GM04503 (cell line): ENCODE results near the gene GGA1.

Experiments
- DNase-seq: peaks from one replicate; pipeline ENCODE4 v3.0.0-alpha.2; 2012; ENCODE audit warnings: low read depth

GGA1 gene

GRCh38 chr22:37674951-37675929 is 66.6 kb downstream of the GGA1 start, which contains the start of gene LGALS1:
Gene LGALS1 (plus strand): TSS chr22:37675636. CDS start chr22:37675703, 67 bp downstream.
- peak; percentile 86 for DNase-seq

- no peak for DNase-seq
Observed at GRCh38 chr22:37675930-37676735, 67.5 kb downstream of the GGA1 start.

GRCh38 chr22:37676736-37677492 is 68.3 kb downstream of the GGA1 start:
- peak; percentile 83 for DNase-seq

GRCh38 chr22:37677493-37677974 is 68.9 kb downstream of the GGA1 start:
- DNase-seq = no peak

GRCh38 chr22:37678372-37678771 is 69.7 kb downstream of the GGA1 start:
- DNase-seq = no peak

GRCh38 chr22:37679670-37680069 is 71.0 kb downstream of the GGA1 start:
- no peak for DNase-seq

- DNase-seq = no peak
Observed at GRCh38 chr22:37680191-37680851, 71.7 kb downstream of the GGA1 start.

GRCh38 chr22:37681001-37681424 is 72.4 kb downstream of the GGA1 start:
- DNase-seq = no peak

- DNase-seq = no peak
Observed at GRCh38 chr22:37681556-37682049, 73.0 kb downstream of the GGA1 start.
